GM19397 (cell line): ENCODE data around the gene PRCC.
A peak's percentile ranks its signal among the peaks of the same experiment; 100 is the strongest.

Source experiments
- ATAC-seq: cut with Tn5 transposase; IDR thresholded peaks from one replicate; pipeline ENCODE4 v1.9.1; 2021; ENCODE audit warnings: mild to moderate bottlenecking, moderate library complexity; ENCODE audit not compliant: unreplicated experiment

The PRCC gene

DNA sequence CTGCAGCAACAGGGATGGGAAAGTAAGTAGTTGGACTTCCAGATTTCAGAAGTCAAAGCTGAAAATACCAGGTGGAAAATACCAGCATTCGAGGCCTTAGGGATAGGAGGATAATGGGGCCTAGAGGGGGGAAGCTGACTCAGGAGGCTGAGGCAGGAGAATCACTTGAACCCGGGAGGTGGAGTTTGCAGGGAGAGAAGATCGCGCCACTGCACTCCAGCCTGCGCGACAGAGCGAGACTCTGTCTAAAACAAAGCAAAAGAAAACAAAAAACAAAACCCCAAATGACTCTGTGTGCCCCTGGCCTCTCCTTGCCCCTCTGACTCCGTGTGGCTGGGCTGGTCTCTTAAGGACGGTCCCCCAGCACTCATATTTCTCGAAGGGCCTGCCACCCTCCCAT, 46.0 kb downstream of the PRCC start:
- ATAC-seq, result no peak

DNA sequence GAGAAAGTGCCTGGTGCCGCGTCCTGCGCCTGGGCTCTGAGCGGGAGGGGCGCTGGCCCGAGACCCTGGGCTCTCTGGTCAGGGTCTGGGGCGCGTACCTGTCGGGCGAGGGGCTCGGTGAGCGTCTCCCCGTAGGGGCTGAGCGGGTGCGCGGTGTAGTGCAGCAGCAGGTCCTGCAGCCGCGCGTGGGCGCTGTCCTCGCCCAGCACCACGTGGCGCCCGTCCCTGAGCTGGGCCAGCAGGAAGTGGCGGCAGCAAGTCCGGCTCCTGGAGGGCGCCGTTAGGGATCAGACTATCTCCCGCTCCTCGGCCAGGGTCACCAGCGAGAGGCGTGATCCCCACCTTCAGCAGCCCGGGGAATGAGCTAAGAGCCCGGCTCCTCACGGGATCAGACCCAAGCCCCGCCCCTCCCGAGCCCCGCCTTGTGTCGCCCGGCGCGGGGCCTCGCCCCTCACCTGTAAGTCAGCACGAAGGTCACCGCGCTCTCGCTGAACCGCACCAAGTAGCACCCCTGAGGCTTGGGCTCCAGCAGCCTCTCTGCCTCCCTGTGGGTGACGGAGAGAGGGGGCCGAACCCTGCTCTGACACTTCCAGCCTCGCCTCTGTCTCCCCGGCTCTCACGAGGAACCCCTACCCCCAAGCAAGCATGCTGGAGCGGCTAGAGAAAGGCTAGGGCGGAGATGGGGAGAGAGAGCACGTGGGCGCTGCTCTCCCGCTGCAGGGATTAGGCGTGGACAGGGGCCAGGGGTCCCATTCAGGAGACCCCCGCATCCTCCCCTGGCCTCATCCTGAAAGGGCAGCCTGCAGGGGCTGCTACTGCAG, 46.6 kb downstream of the PRCC start:
- no peak for ATAC-seq

DNA sequence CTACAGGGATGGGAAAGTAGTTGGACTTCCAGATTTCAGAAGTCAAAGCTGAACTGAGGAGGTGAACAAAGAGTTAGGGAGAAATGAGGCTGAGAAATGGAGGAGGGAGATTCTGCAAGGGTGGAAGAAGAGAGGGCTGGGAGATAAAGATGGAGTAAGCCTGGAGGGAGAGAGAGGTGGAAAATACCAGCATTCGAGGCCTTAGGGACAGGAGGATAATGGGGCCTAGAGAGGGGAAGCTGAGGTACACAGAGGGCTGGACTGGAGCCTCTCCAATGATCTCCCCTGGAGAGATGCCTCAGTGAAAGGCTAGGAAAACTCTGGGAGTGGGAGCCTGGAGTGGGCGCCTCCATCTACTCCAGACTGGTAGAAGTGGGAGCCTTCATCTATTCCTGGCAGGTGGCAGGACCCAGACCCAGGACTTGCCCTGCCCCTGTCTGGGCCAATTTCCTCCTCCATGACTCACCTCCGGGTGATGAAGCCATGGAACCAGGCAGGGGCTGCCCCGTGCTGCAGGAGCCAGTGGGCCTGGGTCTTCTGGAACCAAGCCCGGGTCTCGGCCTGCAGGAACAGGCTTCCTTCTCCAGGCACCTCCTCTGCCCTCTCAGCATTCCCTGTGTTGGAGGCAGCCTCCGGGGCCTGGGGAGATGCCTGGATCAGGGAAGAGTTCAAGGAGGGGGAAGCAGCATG, 47.4 kb downstream of the PRCC start:
- ATAC-seq, result no peak

DNA sequence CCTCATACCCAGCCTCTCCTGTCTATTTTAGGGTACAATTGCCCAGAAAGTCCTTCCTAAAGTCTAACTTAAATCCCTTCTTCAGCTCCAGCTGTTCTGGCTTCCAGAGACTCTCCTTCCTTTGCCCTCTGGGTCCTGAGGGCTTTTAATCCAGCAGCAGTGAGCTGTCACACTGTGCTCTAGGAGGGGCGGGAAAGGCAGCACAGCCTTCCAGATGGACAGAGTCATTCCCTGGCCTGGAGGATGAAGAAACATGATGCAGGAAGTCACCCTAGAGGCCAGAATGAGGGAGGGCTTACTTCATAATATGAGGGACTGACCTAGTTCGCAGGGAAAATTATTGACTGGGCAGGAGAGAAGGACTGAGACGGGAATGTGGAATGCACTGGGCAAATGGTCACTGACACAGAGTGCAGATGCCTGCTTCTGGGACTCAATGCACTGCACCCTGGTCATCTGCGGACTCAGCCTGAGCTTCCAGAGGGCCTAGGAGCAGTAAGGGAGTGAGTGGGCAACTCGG, 48.0 kb downstream of the PRCC start:
- no peak for ATAC-seq

DNA sequence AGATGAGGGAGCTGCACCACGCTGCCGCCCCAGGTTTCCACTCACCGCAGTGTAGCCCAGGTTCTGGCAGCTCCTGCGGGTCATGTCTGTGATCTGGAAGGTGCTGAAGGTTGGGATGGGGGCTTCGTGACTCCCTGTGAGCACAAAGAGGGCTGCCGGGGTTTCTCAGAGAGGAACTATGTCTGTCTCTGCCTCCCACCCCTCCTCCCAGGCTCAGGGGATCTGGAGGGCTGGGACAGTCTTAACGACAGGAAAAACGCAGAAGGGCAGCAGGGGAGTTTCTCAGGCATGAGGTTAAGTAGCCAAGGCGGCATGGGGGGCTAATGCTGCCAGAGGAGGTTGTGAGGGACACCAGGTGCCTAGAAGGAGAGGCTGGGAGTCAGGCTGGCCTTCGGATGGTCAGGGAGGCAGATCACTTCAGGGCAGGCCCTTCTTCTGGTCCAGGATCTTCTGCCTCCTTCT, 48.7 kb downstream of the PRCC start:
- no peak for ATAC-seq

DNA sequence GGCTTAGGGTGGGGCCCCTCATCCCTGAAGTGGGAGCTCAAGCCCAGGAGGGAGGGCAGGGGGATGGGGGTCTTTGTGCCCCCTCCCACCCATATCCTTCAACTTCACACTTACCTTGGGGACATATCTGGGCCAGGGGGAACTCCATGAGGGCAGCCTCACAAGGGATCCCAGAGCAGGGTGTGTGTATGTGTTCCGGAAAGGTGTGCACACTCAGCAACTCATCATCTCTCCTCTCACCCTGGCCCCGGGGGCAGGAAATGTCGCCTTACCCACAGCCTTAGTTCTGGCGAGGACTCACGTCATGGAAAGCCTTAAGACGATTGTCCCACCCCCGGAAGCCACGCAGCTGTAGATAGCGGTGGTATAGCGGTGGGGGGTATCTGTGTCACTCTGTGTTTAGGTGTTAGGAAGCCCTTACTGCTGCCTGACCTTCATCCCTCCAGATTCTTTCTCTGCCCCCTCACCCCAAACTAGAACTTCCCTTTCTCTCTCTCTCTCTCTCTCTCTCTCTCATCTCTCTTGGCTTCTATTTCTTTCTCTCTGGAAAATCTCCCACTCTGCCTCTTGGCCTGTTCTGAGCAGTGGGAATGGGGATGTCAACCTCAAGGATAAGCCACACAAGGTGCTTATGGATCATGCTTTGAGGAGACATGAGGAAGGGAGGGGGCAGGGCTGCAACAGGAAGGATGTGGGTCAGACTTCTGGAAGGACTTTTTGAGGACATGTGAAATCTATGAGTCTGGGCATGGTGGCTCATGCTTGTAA, 49.4 kb downstream of the PRCC start, which contains the start of gene SH2D2A:
SH2D2A (minus strand) TSS at position 288 of the 768 bp plus-strand sequence; CDS start at position 148, 140 bp downstream.
- ATAC-seq, result peak; percentile 65

DNA sequence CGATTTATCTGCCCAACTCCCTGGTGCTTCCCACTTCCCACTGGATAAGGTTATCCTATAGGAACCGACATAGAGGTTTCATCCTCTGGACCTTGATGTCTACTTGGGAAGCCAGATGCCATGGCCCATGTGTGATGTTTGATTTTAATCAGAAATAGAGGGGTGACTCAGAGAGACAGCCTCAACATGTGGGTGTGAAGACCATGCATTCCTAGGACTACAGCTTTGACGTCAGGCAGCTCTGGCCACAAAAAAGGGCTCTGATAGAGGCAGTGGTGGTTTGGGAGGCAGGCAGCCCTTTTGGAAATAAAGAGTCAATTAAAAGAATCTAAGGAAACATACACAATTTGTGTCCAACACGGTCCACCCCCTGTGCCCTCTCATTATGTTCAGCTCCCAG, 54.5 kb downstream of the PRCC start:
- ATAC-seq, result no peak

DNA sequence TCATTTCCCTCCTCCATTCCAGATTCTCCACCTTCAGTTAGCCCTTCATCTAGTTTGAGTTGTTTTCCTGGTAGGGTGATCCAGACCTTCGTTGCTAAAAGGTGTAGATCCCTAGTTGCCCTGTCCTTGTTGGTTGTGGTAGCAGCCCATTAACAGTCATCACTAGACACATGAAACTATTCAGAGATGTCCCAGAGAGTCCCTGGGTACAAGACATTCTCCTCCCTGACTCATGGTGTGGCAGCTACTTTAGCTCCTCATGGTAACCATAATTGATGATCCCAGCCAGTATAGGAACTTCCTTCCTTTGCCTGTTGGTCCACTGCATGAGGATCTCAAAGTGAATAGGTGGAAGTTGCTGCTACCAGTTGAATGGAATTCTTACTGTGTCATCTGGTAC, 55.3 kb downstream of the PRCC start:
- ATAC-seq, result no peak

DNA sequence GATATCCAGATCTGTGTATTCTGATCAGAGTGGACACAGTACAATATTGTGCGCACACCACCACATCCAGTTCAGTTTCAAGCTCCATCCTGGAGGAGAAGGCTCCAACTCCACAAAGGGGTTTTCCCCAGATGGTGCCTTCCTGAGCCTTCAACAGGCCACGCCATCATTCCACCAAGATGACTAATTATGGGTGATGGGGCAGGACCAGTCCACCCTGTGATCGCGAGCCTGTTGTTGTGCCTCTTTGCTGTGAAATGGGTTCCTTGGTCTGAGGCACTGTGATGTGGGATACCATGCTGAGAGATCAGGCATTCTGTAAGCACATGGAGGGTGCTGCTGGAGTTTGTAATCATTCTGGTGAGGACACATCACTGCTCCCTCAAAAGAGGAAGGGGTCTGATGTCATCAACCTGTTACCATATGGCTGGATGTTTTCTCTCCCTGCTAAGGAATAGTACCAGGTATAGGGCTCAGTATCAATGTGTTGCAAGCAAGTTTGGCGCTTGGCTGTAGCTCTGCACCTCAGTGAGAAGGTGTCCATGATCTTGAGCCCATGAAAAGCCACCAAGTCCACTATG, 56.0 kb downstream of the PRCC start:
- no peak for ATAC-seq

DNA sequence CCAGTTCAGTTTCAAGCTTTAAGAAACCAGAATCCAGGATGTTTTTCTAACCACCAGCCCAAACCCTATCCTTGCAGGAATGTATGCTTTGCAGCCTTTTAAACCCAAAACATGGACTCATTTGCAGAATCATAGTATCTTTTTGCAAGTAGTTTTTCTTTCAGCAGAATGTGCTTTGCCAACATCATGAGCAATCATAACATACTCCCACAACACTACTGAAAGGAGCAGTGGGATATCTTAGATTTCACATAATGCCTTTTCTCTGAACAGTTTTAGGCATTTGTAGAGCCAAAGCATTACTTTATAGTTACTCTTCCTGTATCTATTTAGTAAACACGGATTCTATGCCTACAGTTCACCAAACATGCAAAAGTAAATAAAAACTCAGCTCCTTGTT, 59.3 kb downstream of the PRCC start:
- no peak for ATAC-seq

DNA sequence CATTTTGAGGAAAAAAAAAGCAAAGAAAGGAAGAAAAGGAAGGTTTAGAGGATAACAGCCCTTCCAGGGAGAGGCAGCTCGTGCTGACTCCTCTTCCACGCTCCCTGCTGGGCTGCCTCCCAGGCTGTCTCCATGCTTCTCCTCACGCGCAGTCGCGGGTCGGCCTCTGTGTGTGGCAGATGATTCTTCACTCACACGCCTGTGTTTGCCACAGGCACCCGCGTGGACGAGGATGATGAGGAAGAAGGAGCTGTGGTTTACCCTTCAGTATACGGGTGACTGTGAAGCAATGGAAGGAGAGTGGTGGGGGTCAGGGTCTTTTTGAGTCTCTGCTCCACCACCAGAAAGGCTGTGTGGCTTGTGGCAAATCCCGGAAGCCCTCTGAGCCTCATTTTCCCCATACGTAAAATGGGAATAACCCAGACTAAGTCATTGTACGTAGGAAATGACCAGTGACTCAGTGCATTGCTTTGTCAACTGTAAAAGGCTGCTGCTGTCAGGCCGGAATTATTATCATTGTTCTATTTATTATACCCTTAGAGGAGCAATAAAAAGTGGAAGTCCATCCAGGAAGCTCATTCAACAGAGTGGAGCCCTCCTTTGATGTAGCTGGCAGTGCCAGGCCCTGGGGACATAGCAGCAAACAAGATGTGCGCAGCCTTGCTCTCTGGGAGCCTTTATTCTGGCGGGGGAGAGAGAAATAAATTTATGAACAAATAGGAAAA, 61.2 kb downstream of the PRCC start:
- ATAC-seq, result no peak

DNA sequence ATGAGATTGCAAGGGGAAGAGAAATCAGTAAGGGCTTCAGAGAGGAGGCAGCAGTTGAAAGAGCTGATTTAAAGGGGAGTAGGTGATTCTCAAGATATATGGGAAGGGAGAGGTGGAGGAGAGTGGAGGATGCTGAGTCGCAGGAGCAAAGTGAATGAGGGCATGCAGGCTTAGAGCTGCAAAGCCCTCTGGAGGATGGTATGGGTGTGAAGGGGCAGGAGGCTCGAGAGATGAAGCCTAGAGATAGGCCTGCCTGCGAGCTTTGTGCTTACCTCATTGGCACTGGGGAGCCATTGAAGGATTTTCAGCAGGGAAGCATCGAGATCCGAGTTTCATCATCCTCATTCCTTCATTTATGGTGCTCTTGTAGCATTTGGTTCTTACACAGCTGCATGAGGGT, 65.1 kb downstream of the PRCC start:
- no peak for ATAC-seq

DNA sequence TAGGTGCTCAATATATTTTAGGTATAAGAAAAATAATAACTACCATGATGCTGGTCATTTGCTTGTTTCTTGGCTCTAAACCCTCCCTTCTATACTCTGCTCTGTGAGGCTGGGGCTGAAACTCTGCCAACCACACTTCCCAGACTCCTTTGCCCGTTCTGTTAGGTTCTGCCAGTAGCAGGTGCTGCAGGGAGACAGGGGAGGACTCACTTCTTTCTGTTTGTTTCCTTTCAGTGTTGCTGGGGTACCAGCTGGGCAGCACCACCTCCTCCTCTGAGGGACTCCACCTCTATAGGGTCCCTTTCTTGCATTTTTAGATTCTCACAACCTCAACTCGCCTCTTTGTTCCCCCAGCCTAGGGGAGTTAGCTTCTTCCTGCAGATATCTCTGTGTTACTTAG, 66.3 kb downstream of the PRCC start:
- ATAC-seq, result no peak

DNA sequence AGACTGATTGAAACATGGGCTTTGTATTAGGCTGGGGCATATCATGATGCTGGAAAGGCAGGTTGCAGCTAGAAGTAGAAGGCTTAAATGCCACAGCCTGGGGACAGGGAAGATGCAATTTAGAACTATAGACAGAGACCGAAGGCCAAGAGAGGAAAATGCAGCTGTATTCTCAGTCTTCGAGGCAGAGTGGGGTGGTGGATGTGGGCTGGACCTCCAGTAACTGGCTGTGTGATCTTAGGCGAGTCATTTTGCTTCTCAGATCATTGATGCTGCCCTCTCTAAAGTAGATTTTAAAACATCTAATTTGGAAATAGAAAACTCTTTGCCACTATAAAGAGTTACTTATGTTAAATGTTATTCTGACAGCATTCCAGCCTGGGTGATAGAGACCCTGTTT, 67.0 kb downstream of the PRCC start:
- ATAC-seq, result no peak

DNA sequence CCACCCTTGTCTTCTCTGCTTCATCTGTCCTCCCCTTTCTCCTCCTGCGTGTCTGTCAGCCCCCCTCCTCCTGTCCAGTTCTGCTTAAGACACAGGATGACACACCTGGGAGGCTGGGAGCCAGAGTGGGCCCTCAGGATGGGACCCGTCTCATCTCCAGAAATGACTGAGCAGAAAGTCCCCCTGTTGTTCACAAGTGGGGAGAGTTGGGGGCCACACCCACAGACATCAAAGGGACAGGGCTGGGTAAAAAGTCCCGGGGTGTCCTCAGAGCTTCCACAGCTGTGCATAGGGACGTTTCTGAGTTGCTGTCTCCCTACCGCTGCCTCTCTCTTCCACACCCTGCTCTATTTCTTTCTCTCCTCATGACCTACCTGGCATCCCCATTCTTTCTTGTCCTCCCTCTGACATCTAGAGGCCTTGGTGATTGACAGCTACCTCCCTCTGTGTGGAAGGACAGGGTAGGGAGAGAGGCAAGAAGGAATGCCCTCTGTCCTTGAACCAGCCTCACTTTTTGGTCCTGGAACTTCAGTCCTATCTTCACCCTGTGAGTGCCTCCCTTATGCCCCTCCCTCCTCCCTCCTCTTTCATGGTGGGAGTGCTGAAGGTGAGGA, 68.8 kb downstream of the PRCC start:
- ATAC-seq, result peak; percentile 47

DNA sequence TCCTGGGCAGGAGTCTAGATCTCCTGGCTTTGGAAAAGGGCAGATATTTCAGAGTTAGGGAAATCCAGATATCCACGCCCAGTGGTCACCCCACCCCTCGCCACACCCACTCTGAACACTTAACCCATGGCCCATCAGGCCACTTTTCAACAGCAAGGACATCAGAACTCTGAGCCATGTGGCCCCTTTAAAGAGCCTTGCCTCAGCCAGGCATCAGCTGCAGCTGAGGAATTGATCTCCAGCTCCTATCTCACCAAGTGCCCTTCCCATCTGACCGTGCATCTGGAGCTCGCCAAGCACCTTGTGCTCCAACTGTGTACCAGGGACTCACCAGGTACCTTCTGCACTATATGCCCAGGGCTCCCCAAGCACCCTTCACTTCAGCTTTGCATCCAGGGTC, 69.6 kb downstream of the PRCC start:
- no peak for ATAC-seq

DNA sequence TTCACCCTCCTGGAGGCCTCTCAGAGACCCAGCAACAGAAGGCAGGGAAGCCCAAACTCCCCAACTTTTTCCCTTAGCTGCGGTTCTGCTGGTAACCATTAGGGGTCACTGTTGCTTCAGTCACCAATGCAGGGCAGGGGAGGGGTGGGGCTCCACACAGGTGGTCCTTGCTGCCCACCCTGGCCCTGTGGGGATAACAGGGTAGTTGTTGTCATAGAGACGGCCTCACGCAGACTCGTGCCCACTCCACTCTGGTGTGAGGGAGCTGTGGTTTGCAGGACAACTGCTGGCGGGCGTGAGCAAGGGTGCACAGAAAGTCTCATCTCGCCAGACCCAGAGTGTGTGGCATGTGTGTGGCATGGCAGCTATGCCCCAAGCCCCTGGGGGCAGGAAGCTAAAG, 71.6 kb downstream of the PRCC start:
- ATAC-seq, result no peak

DNA sequence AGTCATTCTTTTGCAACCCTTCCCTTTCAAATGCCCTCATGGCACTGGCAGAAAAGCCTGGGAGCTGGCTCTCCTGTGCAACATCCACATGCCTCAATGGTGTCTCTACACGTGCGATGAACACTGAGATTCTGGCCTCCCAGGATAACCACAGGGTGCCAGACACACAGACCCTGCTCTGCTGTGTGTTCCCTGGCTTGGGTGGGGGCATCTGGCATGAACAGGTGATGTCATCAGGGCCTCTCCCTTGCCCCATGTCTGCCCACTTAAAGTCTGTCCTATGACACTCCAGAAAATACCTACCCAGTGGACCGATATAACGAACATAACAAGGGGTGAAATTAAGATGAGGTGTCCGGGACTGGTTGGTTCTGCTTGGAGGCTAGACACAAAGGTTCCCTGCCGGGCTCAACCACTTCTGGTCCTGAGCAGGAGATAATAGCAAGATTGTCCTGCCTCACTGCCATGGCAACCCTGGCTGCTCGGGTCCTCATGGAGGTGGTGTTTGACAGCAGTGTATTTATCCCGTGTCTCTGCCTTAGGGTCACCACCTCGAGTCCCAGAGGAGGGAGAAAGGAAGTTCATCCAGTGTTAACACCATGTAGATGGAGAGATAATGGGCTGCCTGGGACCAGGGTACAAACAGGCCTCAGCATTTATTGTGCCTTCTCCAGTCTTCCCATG, 72.2 kb downstream of the PRCC start:
- ATAC-seq, result no peak

DNA sequence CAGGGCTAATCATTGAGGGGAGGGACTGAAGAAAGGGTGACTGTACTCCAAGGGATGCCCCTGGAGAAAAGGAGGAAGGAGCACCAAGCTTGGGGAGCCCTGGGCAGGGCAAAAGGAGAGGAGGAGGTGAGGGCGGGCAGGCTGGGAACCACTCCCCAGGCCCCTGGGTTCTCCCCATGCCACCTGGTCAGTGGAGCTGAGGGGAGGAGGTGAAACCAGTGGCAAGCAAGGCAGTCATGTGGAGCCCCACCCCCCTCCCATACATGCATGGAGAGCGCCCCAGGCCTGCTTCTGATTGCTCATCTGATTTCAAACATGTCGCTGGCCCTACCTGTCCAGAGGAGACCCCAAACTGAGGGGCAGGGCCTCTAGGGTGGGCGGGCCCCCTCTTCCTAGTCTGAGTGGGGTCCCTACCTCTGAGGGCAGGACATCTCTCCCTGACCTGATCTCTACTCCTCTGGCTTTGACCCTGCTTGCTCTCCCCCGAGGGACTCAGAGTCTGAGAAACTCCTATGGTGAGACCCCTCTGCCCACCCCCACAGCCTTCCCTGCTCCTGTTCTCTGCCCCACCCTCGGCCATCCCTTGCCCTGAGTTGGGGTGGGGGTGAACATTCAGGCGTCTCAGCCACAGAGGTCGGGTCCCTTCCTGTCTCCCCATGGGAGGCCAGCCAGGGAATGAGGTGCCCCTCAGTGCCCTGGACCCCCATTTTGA, 73.0 kb downstream of the PRCC start:
- no peak for ATAC-seq
